A673 (cell line): Measurements from ENCODE around the gene ENTR1. TPM values are rescaled to one million over a fixed set of nuclear protein-coding genes. Genes with fewer than 3 reads are reported as not detected.

Experiments
- BruUV-seq: library from RNA; stranded (reverse); fragments of 400-500 nt; replicated peaks from 2 replicates; lab custom pipeline; 2021; lab: Mats Ljungman, UMichigan
- CTCF ChIA-PET: fragments of 300-600 bp; sonication (Branson Sonifier 250); formaldehyde crosslinking; loops from one replicate; lab custom pipeline; 2022; ENCODE audit warnings: antibody characterized with exemption; lab: Charles Lee
- POLR2A ChIA-PET: fragments of 300-600 bp; sonication (Branson Sonifier 250); formaldehyde crosslinking; loops from one replicate; lab custom pipeline; 2022; ENCODE audit warnings: antibody characterized with exemption; ENCODE audit not compliant: low non-redundant PET; lab: Charles Lee
- DNase-seq: peaks from one replicate; pipeline ENCODE4 v3.0.0-alpha.2; 2015; ENCODE audit warnings: low spot score
- H3K27ac ChIP-seq: fragments of 200-600 bp; sonication (generic); 2 replicates; pipeline ENCODE4 v1.5.1; 2016; ENCODE audit warnings: mixed run types, low read depth, mild to moderate bottlenecking, mixed read lengths, antibody characterized with exemption, low read length; ENCODE audit not compliant: poor library complexity, severe bottlenecking
- H3K27me3 ChIP-seq: fragments of 200-600 bp; sonication (generic); replicated peaks from 2 replicates; pipeline ENCODE4 v1.6.1; 2017; ENCODE audit warnings: mixed run types, low read depth, mild to moderate bottlenecking, mixed read lengths, antibody characterized with exemption, low read length; ENCODE audit not compliant: insufficient read depth, poor library complexity
- H3K36me3 ChIP-seq: fragments of 200-600 bp; sonication (generic); 2 replicates; pipeline ENCODE4 v1.6.1; 2016; ENCODE audit warnings: mixed run types, mild to moderate bottlenecking, mixed read lengths, antibody characterized with exemption, low read length; ENCODE audit not compliant: insufficient read depth, poor library complexity, severe bottlenecking
- H3K4me1 ChIP-seq: fragments of 200-600 bp; sonication (generic); 2 replicates; pipeline ENCODE4 v1.6.1; 2017; ENCODE audit warnings: mixed run types, mild to moderate bottlenecking, mixed read lengths, antibody characterized with exemption, low read length; ENCODE audit not compliant: insufficient read depth, poor library complexity, severe bottlenecking
- H3K4me3 ChIP-seq: fragments of 200-600 bp; sonication (generic); 2 replicates; pipeline ENCODE4 v1.5.1; 2016; ENCODE audit warnings: low read depth, mixed run types, mild to moderate bottlenecking, mixed read lengths, low read length; ENCODE audit not compliant: poor library complexity, severe bottlenecking
- H3K9me3 ChIP-seq: fragments of 200-600 bp; sonication (generic); 2 replicates; pipeline ENCODE4 v1.6.1; 2016; ENCODE audit warnings: mixed run types, low read depth, mild to moderate bottlenecking, mixed read lengths, antibody characterized with exemption, low read length; ENCODE audit not compliant: poor library complexity, severe bottlenecking
- CTCF ChIP-seq: fragments of 300-800, 200-600 bp; sonication (generic); conservative IDR thresholded peaks from 2 replicates; pipeline ENCODE4 v1.5.1; 2017; ENCODE audit warnings: low read depth, mild to moderate bottlenecking, antibody characterized with exemption, low read length, moderate library complexity, mixed read lengths
- EZH2 ChIP-seq: fragments of 200-600 bp; sonication (generic); IDR thresholded peaks from 2 replicates; pipeline ENCODE4 v1.6.1; 2017; ENCODE audit warnings: borderline replicate concordance, low read depth, mild to moderate bottlenecking, mixed read lengths, antibody characterized with exemption, low read length; ENCODE audit not compliant: poor library complexity, severe bottlenecking
- intact Hi-C: fragments of 100-400 bp; cut with micrococcal nuclease; formaldehyde crosslinking; loops from one replicate; pipeline ENCODE4 v1.10.0; 2022; ENCODE audit not compliant: unreplicated experiment
- total RNA-seq: library from RNA; stranded (reverse); gene quantifications from 2 replicates; pipeline ENCODE4 v1.2.3, GENCODE V29; 2021

Gene ENTR1
- total RNA-seq, 1 experiment from 2014 or later = 146 TPM

- H3K4me1 ChIP-seq = peaks cover 11% of the 10 kb centered on the region
- BruUV-seq = no TSS peak
- H3K9me3 ChIP-seq = no peaks in the 10 kb centered on the region
- ChIA-PET CTCF (no interaction called here), POLR2A (no interaction called here)
- no peak overlapping the region for H3K4me3 ChIP-seq
- H3K27ac ChIP-seq = no peak overlapping the region
- no peaks in the 10 kb centered on the region for H3K27me3 ChIP-seq
- DNase-seq = no peak
- H3K36me3 ChIP-seq = peaks cover 29% of the 10 kb centered on the region
- TF ChIP-seq EZH2 (no peak), CTCF (no peak)
- intact Hi-C loops = no loop called here
Measured at GRCh38 chr9:136433043-136433715, 22.8 kb upstream of the ENTR1 start.

- H3K27ac ChIP-seq = no peak overlapping the region
- intact Hi-C loops = no loop called here
- H3K4me1 ChIP-seq = peaks cover 6% of the 10 kb centered on the region
- H3K9me3 ChIP-seq = no peaks in the 10 kb centered on the region
- H3K27me3 ChIP-seq = no peaks in the 10 kb centered on the region
- no peak overlapping the region for H3K4me3 ChIP-seq
- TF ChIP-seq CTCF (no peak), EZH2 (no peak)
- ChIA-PET POLR2A (no interaction called here), CTCF (no interaction called here)
- no TSS peak for BruUV-seq
- DNase-seq = no peak
- H3K36me3 ChIP-seq = peaks cover 29% of the 10 kb centered on the region
Measured at GRCh38 chr9:136432591-136432990, 22.2 kb upstream of the ENTR1 start.

GRCh38 chr9:136431782-136432350 is 21.5 kb upstream of the ENTR1 start:
- POLR2A ChIA-PET = interaction anchor here (0.6 kb wide), 1 partner anchor 254 kb away, joined by 3 read pairs; no protein-coding TSS in a partner anchor
- Histone ChIP-seq H3K36me3 (peaks cover 29% of the 10 kb centered on the region), H3K9me3 (no peaks in the 10 kb centered on the region), H3K27ac (no peak overlapping the region), H3K4me3 (no peak overlapping the region), H3K27me3 (no peaks in the 10 kb centered on the region), H3K4me1 (peaks cover 2% of the 10 kb centered on the region)
- TF ChIP-seq EZH2 (no peak), CTCF (no peak)
- CTCF ChIA-PET = no interaction called here
- DNase-seq = no peak
- intact Hi-C loops = no loop called here
- no TSS peak for BruUV-seq
